HepG2 (cell line): Measurements from ENCODE around the gene NR1H3.
"Not testable (repeated sequence)": the region's sequence is repeated elsewhere in the genome, so short reads cannot be mapped to it uniquely, and the experiment has no call there.

Source experiments
- ELF4 ChIP-seq: sonication (generic); formaldehyde crosslinking; IDR thresholded peaks from 2 replicates; pipeline ENCODE4 v1.5.0; 2020; ENCODE audit warnings: missing genetic modification reagents, mild to moderate bottlenecking, moderate library complexity, borderline replicate concordance
- TF ChIP-seq, protein P1 (sequence below): sonication (generic); formaldehyde crosslinking; IDR thresholded peaks from 2 replicates; pipeline ENCODE4 v1.4.0; 2020; ENCODE audit warnings: mild to moderate bottlenecking, missing genetic modification reagents, borderline replicate concordance

DNA sequence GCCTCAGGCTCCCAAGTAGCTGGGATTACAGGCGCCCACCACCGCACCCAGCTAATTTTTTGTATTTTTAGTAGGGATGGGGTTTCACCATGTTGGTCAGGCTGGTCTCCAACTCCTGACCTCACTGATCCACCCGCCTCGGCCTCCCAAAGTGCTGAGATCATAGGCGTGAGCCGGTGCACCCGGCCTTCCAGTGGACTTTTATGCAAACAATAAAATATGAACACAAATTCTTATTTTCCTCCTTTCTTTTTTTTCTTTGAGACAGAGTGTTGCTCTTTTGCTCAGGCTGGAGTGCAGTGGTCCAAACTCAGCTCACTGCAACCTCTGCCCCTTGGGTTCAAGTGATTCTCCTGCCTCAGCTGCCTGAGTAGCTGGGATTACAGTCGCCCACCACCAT lies 58.7 kb downstream of the NR1H3 start:
- TF ChIP-seq, protein P1, sequence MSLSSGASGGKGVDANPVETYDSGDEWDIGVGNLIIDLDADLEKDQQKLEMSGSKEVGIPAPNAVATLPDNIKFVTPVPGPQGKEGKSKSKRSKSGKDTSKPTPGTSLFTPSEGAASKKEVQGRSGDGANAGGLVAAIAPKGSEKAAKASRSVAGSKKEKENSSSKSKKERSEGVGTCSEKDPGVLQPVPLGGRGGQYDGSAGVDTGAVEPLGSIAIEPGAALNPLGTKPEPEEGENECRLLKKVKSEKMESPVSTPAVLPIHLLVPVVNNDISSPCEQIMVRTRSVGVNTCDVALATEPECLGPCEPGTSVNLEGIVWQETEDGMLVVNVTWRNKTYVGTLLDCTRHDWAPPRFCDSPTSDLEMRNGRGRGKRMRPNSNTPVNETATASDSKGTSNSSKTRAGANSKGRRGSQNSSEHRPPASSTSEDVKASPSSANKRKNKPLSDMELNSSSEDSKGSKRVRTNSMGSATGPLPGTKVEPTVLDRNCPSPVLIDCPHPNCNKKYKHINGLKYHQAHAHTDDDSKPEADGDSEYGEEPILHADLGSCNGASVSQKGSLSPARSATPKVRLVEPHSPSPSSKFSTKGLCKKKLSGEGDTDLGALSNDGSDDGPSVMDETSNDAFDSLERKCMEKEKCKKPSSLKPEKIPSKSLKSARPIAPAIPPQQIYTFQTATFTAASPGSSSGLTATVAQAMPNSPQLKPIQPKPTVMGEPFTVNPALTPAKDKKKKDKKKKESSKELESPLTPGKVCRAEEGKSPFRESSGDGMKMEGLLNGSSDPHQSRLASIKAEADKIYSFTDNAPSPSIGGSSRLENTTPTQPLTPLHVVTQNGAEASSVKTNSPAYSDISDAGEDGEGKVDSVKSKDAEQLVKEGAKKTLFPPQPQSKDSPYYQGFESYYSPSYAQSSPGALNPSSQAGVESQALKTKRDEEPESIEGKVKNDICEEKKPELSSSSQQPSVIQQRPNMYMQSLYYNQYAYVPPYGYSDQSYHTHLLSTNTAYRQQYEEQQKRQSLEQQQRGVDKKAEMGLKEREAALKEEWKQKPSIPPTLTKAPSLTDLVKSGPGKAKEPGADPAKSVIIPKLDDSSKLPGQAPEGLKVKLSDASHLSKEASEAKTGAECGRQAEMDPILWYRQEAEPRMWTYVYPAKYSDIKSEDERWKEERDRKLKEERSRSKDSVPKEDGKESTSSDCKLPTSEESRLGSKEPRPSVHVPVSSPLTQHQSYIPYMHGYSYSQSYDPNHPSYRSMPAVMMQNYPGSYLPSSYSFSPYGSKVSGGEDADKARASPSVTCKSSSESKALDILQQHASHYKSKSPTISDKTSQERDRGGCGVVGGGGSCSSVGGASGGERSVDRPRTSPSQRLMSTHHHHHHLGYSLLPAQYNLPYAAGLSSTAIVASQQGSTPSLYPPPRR (CRISPR knock-in tag) = not testable (repeated sequence)
- TF ChIP-seq ELF4 (CRISPR knock-in tag) = not testable (repeated sequence)
